Fibroblast of lung (primary cell): ENCODE results near the gene ZNF23. TPM values are rescaled to one million over a fixed set of nuclear protein-coding genes. Genes with fewer than 3 reads are reported as not detected.

ENCODE experiments used
- DNase-seq, 2 donors: peaks; one replicate each; pipeline versions ENCODE4 v3.0.0 to v3.0.0-alpha.2; 2010; ENCODE audit warnings: low read depth in 2 of 2
- H2AFZ ChIP-seq: 2 replicates; pipeline ENCODE4 v1.5.1; 2012; ENCODE audit warnings: low read length, control low read depth, inconsistent platforms
- H3K27ac ChIP-seq: 2 replicates; pipeline ENCODE4 v1.5.1; 2011; ENCODE audit warnings: low read length, control low read depth; ENCODE audit not compliant: insufficient read depth
- H3K27me3 ChIP-seq: 2 replicates; pipeline ENCODE4 v1.5.1; 2011; ENCODE audit warnings: mild to moderate bottlenecking, low read length; ENCODE audit not compliant: control insufficient read depth, insufficient read depth
- H3K36me3 ChIP-seq: 2 replicates; pipeline ENCODE4 v1.5.1; 2011; ENCODE audit warnings: low read length; ENCODE audit not compliant: control insufficient read depth, insufficient read depth
- H3K4me1 ChIP-seq: 2 replicates; pipeline ENCODE4 v1.5.1; 2011; ENCODE audit warnings: low read length; ENCODE audit not compliant: control insufficient read depth, insufficient read depth; ENCODE audit errors: extremely low read depth
- H3K4me2 ChIP-seq: 2 replicates; pipeline ENCODE4 v1.5.1; 2011; ENCODE audit warnings: low read length, control low read depth; ENCODE audit not compliant: insufficient read depth; ENCODE audit errors: extremely low read depth
- H3K4me3 ChIP-seq, 4 experiments: fragments of 200-600 bp in 1 of 4; sonication (generic) in 1 of 4; replicated peaks in 1 of 4; 2 replicates each; pipeline ENCODE4 v1.5.1; 2011 to 2016; ENCODE audit warnings: low read length in 4 of 4, low read depth in 3 of 4, mild to moderate bottlenecking in 3 of 4, control low read depth in 2 of 4, inconsistent platforms in 1 of 4, mixed read lengths in 1 of 4; ENCODE audit not compliant: insufficient read depth in 1 of 4; ENCODE audit errors: control extremely low read depth in 1 of 4
- H3K79me2 ChIP-seq: 2 replicates; pipeline ENCODE4 v1.5.1; 2012; ENCODE audit warnings: mild to moderate bottlenecking, low read length, inconsistent platforms; ENCODE audit not compliant: control insufficient read depth, insufficient read depth
- H3K9ac ChIP-seq: 2 replicates; pipeline ENCODE4 v1.5.1; 2011; ENCODE audit warnings: mild to moderate bottlenecking, low read length, control low read depth; ENCODE audit not compliant: insufficient read depth
- H3K9me3 ChIP-seq: 2 replicates; pipeline ENCODE4 v1.5.1; 2012; ENCODE audit warnings: low read depth, low read length; ENCODE audit not compliant: control insufficient read depth, insufficient read depth
- H4K20me1 ChIP-seq: 2 replicates; pipeline ENCODE4 v1.5.1; 2011; ENCODE audit warnings: low read length; ENCODE audit not compliant: control insufficient read depth, insufficient read depth; ENCODE audit errors: extremely low read depth
- EZH2 ChIP-seq: IDR thresholded peaks from 2 replicates; pipeline ENCODE4 v1.5.1; 2012; ENCODE audit warnings: low read length, control low read depth, mild to moderate bottlenecking; ENCODE audit errors: missing control alignments
- polyA plus RNA-seq, 2 donors: library from polyadenylated mRNA; depleted of rRNA in 1 of 2; stranded (reverse) in 1 of 2; unstranded in 1 of 2; fragments of >200 nt; gene quantifications; 2 replicates each; pipeline ENCODE4 v1.2.1, GENCODE V29; 2011 to 2012; ENCODE audit warnings: missing spikeins in 1 of 2
- total RNA-seq: library from RNA; depleted of rRNA; stranded (reverse); fragments of >200 nt; gene quantifications from 2 replicates; pipeline ENCODE4 v1.2.1, GENCODE V29; 2014
- TF ChIP-seq, protein P1 (sequence below), 2 donors: IDR thresholded peaks in 1 of 2; conservative IDR thresholded peaks in 1 of 2; 1 replicate in 1 of 2; 2 replicates in 1 of 2; pipeline ENCODE4 v1.5.1; 2011 to 2012; ENCODE audit warnings: low read length in 2 of 2, control low read depth in 1 of 2, inconsistent platforms in 1 of 2, low read depth in 1 of 2, mild to moderate bottlenecking in 1 of 2

The ZNF23 gene
- total and polyA plus RNA-seq, 2 donors (not counting 1 experiment from before 2014, with no cell fraction given) = 12.2 to 24.8 TPM

DNA sequence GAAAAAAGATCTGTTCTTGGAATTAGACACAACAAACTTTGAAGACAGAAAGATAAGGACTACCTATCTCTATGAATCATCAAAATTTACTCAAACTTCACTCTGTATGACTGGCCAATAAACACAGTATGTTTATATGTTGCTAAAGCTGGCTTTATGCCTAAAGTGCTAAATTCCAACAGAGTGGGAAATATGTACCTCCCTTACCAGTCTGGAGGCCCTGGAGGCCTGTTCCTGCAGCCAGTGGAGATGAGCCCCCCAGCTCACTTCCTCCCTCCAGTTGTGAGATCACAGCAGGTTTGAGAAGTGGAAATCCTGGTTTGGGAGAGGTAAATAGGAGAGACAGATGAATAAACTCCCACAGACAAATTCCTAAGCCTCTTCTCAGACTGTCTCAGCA is 9.0 kb downstream of the ZNF23 start:
- Histone ChIP-seq H3K4me1 (no peaks in the 10 kb centered on the region), H3K36me3 (peaks cover 17% of the 10 kb centered on the region), H3K4me3 (no peak overlapping the region), H4K20me1 (no peaks in the 10 kb centered on the region), H3K9ac (no peak overlapping the region), H3K27me3 (no peaks in the 10 kb centered on the region), H3K4me2 (no peak overlapping the region), H3K9me3 (peaks cover 13% of the 10 kb centered on the region), H3K27ac (no peak overlapping the region), H3K79me2 (peaks cover 2% of the 10 kb centered on the region), H2AFZ (no peak overlapping the region)
- no peak for TF ChIP-seq EZH2
- TF ChIP-seq, protein P1, sequence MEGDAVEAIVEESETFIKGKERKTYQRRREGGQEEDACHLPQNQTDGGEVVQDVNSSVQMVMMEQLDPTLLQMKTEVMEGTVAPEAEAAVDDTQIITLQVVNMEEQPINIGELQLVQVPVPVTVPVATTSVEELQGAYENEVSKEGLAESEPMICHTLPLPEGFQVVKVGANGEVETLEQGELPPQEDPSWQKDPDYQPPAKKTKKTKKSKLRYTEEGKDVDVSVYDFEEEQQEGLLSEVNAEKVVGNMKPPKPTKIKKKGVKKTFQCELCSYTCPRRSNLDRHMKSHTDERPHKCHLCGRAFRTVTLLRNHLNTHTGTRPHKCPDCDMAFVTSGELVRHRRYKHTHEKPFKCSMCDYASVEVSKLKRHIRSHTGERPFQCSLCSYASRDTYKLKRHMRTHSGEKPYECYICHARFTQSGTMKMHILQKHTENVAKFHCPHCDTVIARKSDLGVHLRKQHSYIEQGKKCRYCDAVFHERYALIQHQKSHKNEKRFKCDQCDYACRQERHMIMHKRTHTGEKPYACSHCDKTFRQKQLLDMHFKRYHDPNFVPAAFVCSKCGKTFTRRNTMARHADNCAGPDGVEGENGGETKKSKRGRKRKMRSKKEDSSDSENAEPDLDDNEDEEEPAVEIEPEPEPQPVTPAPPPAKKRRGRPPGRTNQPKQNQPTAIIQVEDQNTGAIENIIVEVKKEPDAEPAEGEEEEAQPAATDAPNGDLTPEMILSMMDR (conservative IDR thresholded peaks at IDR 0.05 in 1 of 2, IDR thresholded peaks at IDR 0.05 in 1 of 2; ENCODE audit: low read depth in 1 of 2, low read length in 2 of 2) = no peak
- no peak for DNase-seq

DNA sequence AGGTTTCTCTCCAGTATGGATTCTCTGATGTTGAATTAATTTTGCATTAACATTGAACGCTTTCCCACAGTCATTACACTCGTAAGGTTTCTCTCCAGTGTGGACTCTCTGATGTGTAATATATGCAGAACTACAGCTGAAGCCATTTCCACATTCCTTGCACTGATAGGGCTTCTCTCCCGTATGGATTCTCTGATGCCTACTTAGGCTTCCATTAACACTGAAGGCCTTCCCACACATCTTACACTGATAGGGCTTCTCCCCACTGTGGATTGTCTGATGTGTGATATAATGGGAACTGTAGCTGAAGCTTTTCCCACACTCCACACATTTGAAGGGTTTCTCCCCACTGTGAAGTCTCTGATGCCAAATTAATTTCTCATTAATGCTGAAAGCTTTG is 13.0 kb downstream of the ZNF23 start:
- no peak overlapping the region for H3K4me2 ChIP-seq
- H3K4me3 ChIP-seq = no peak overlapping the region
- H3K9me3 ChIP-seq = peaks cover 14% of the 10 kb centered on the region

DNA sequence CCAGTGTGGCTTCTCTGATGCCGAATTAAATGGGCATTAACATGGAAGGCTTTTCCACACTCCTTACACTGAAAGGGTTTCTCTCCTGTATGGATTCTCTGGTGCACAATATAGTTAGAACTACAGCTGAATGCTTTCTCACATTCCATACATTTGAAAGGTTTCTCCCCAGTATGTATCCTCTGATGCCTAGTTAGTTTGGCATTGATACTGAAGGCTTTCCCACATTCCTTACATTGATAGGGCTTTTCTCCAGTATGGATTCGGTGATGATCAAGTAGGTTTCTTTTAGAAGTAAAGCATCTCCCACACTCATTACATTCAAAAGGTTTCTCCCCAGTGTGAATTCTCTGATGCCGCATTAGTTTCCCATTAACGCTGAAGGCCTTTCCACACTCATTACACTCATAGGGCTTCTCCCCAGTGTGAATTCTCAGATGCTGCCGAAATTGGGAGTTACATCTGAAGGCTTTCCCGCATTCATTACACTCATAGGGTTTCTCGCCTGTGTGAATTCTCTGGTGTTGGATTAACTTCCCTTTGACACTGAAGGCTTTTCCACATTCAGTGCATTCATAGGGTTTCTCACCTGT is 13.7 kb downstream of the ZNF23 start:
- H2AFZ ChIP-seq = no peak overlapping the region
- H3K9ac ChIP-seq = no peak overlapping the region
- H3K36me3 ChIP-seq = peaks cover 7% of the 10 kb centered on the region
- H3K79me2 ChIP-seq = no peaks in the 10 kb centered on the region
- TF ChIP-seq, protein P1 (conservative IDR thresholded peaks at IDR 0.05 in 1 of 2, IDR thresholded peaks at IDR 0.05 in 1 of 2; ENCODE audit: low read depth in 1 of 2, low read length in 2 of 2) = no peak
- TF ChIP-seq EZH2 = no peak
- H4K20me1 ChIP-seq = no peaks in the 10 kb centered on the region
- no peaks in the 10 kb centered on the region for H3K27me3 ChIP-seq
- H3K4me3 ChIP-seq = no peak overlapping the region
- no peak overlapping the region for H3K4me2 ChIP-seq
- no peak for DNase-seq
- peaks cover 14% of the 10 kb centered on the region for H3K9me3 ChIP-seq
- H3K27ac ChIP-seq = no peak overlapping the region
- no peaks in the 10 kb centered on the region for H3K4me1 ChIP-seq

More for the DNA sequence above, 13.0 kb downstream of the ZNF23 start:
- no peak overlapping the region for H3K27ac ChIP-seq
- no peak overlapping the region for H3K9ac ChIP-seq
- DNase-seq = peak in 1 of 2 donors; percentile 9
- H3K79me2 ChIP-seq = no peaks in the 10 kb centered on the region
- H3K4me1 ChIP-seq = no peaks in the 10 kb centered on the region
- peaks cover 8% of the 10 kb centered on the region for H3K36me3 ChIP-seq
- H2AFZ ChIP-seq = no peak overlapping the region
- TF ChIP-seq, protein P1 (conservative IDR thresholded peaks at IDR 0.05 in 1 of 2, IDR thresholded peaks at IDR 0.05 in 1 of 2; ENCODE audit: low read depth in 1 of 2, low read length in 2 of 2) = no peak
- no peak for TF ChIP-seq EZH2
- H4K20me1 ChIP-seq = no peaks in the 10 kb centered on the region
- H3K27me3 ChIP-seq = no peaks in the 10 kb centered on the region
